ENCODE data around the gene KCNN1.

DNA sequence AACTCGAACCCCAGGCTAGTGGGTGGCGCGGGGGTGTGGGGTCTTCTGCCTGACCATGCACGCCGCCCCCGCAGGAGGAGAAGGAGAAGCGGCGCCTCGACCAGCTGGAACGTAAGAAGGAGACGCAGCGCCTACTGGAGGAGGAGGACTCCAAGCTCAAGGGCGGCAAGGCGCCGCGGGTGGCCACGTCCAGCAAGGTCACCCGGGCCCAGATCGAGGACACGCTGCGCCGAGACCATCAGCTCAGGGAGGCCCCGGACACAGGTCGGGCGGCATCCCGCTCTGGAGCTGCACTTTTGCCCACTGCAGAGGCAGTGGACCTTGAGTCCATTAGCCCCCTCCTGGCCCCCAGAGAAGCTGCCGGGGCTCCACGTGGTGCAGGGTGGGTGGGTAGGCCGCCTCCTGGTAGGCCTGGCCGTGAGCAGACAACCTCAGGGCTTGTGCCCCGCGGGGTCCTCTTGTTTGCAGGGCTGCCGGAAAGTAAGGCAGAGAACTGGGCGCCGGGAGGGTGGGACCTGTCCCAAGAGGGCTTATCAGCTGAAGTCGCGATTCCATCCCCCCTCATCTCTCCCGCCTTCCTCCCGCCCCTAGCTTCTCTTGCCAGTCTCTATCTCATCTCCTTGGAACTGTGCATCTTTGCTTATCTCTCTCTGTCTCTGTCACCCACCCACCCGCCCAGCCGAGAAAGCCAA lies 24.2 kb upstream of the KCNN1 start:
- no peak for TF ChIP-seq POLR2A (IDR thresholded peaks at IDR 0.05)
- TF ChIP-seq POLR2AphosphoS5 (IDR thresholded peaks at IDR 0.05): peak in 1 of 3 donors; percentile 33

All from spleen (tissue), 3 donors.